HFF-Myc (cell line): ENCODE results near the gene BNC2.
A peak's percentile ranks its signal among the peaks of the same experiment; 100 is the strongest.
"Not testable (repeated sequence)": the region's sequence is repeated elsewhere in the genome, so short reads cannot be mapped to it uniquely, and the experiment has no call there.

Source experiments
- DNase-seq: peaks from one replicate; pipeline ENCODE4 v3.0.0-alpha.2; 2011; ENCODE audit warnings: low read depth; ENCODE audit errors: extremely low read depth
- H3K4me3 ChIP-seq: replicated peaks from 2 replicates; pipeline ENCODE4 v1.5.1; 2011; ENCODE audit warnings: low read depth, mild to moderate bottlenecking, control low read depth, low read length
- CTCF ChIP-seq: IDR thresholded peaks from 2 replicates; pipeline ENCODE4 v1.5.1; 2012; ENCODE audit warnings: mild to moderate bottlenecking, low read depth, low read length, control low read depth; ENCODE audit errors: missing control alignments

BNC2 gene

DNA sequence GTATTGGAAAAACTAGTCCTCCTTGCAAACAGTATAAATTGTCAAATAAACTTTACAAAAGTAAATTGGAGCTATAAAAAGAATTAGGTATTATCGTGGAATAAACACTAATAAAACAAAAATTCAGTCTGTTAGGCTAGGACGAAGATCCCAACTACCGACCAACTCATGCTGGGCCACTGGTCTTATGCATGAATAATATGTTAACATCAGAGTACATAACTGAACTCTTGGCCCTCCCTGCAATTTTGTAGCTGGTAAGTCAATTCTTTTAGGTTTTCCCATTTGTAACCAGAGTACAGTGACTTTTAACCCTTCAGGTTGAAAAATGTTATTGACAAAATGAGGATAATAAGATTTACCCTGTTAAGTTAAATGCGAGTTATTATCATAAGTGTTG lies 428.7 kb downstream of the BNC2 start:
- no peak for TF ChIP-seq CTCF
- H3K4me3 ChIP-seq: no peak overlapping the region
- no peak for DNase-seq

- H3K4me3 ChIP-seq, DNase-seq: not testable (repeated sequence)
Observed at GRCh38 chr9:16438831-16439230, 431.6 kb downstream of the BNC2 start.

DNA sequence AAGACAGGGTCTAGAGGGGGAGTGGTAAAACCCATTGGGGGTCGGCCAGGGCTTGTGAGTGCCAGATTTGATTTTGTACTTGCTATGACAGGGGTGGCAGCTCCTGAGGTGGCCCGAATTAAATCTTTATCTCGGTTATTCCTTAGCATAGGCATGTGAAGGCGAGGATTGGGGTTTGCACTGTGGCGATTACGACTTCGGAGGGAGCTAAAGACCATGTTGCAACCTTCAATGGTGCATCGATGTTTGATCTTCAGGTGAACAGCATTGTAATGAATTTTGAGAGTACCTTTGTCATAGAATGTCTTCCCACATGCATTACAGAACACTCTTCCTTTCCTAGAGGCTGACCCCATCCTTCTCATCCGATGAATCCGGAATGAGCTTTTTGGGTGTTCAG lies 433.9 kb downstream of the BNC2 start:
- no peak for DNase-seq
- TF ChIP-seq CTCF: no peak
- no peak overlapping the region for H3K4me3 ChIP-seq

- no peak overlapping the region for H3K4me3 ChIP-seq
- DNase-seq: peak; percentile 72
- no peak for TF ChIP-seq CTCF
Observed at GRCh38 chr9:16434526-16434925, 435.9 kb downstream of the BNC2 start.

DNA sequence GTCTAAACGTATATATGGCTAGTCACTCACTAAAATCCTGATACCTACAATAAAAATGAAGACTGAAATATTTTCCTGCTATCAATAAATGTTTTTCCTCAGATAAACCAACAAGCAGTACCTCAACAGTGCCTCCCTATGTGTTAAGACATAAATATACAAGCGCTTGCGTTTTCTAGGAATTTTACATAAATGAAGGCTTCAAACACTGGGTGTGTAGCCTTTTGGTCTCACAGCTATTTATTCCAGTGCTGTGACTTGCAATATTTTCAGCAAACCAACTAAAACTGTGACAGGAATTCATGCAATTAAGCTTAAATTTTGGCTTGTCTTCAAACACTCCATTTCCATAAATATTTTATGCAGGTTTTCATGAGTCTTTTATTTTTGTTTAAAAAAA lies 437.0 kb downstream of the BNC2 start:
- no peak for DNase-seq
- TF ChIP-seq CTCF: no peak

GRCh38 chr9:16431666-16432392 lies 438.6 kb downstream of the BNC2 start:
- no peak for DNase-seq
- no peak overlapping the region for H3K4me3 ChIP-seq
- no peak for TF ChIP-seq CTCF

More for the DNA sequence above, 437.0 kb downstream of the BNC2 start:
- H3K4me3 ChIP-seq: no peak overlapping the region

GRCh38 chr9:16429671-16430070 lies 440.8 kb downstream of the BNC2 start:
- no peak for DNase-seq
- no peak overlapping the region for H3K4me3 ChIP-seq
- TF ChIP-seq CTCF: no peak
